GM23338 (cell line): Measurements from ENCODE around the gene CCDC178.

Experiments used
- CREB1 ChIP-seq: fragments of 250-450 bp; sonication (Bioruptor Pico); IDR thresholded peaks from 2 replicates; pipeline ENCODE4 v1.5.0; 2020; ENCODE audit warnings: low read depth, mild to moderate bottlenecking, moderate library complexity
- CTCF ChIP-seq, 2 experiments: fragments of 200-600 bp in 1 of 2; sonication (generic) in 1 of 2; conservative IDR thresholded peaks; 2 replicates each; pipeline versions ENCODE4 v1.5.1 to v1.6.1; 2016 to 2017; ENCODE audit warnings: antibody characterized with exemption in 2 of 2, low read depth in 2 of 2, mild to moderate bottlenecking in 2 of 2, moderate library complexity in 1 of 2
- EZH2 ChIP-seq: fragments of 200-600 bp; sonication (generic); IDR thresholded peaks from one replicate; pipeline ENCODE4 v1.8.0; 2017; ENCODE audit warnings: antibody characterized with exemption, mild to moderate bottlenecking, low read depth; ENCODE audit not compliant: unreplicated experiment
- EZH2phosphoT487 ChIP-seq: fragments of 200-600 bp; sonication (generic); IDR thresholded peaks from one replicate; pipeline ENCODE4 v1.8.1; 2018; ENCODE audit warnings: antibody characterized with exemption; ENCODE audit not compliant: unreplicated experiment
- JUNB ChIP-seq: IDR thresholded peaks from one replicate; pipeline ENCODE4 v1.6.1; 2016; ENCODE audit warnings: antibody characterized with exemption; ENCODE audit not compliant: unreplicated experiment
- NANOG ChIP-seq: IDR thresholded peaks from 2 replicates; pipeline ENCODE4 v1.6.1; 2016; ENCODE audit warnings: antibody characterized with exemption, borderline replicate concordance
- POLR2AphosphoS5 ChIP-seq: IDR thresholded peaks from 2 replicates; pipeline ENCODE4 v1.6.1; 2016; ENCODE audit warnings: antibody characterized with exemption, low read depth
- STAT1 ChIP-seq: IDR thresholded peaks from one replicate; pipeline ENCODE4 v1.6.1; 2016; ENCODE audit warnings: antibody characterized with exemption; ENCODE audit not compliant: unreplicated experiment
- ZNF114 ChIP-seq: fragments of 250-450 bp; sonication (Bioruptor Pico); IDR thresholded peaks from 2 replicates; pipeline ENCODE4 v1.5.0; 2020; ENCODE audit warnings: mild to moderate bottlenecking, moderate library complexity
- TF ChIP-seq, protein P1 (sequence below): IDR thresholded peaks from one replicate; pipeline ENCODE4 v1.6.1; 2018; ENCODE audit warnings: antibody characterized with exemption; ENCODE audit not compliant: unreplicated experiment
- TF ChIP-seq, protein P2 (sequence below): fragments of 250-450 bp; sonication (Bioruptor Pico); IDR thresholded peaks from 2 replicates; pipeline ENCODE4 v1.5.0; 2020; ENCODE audit warnings: mild to moderate bottlenecking, moderate library complexity

DNA sequence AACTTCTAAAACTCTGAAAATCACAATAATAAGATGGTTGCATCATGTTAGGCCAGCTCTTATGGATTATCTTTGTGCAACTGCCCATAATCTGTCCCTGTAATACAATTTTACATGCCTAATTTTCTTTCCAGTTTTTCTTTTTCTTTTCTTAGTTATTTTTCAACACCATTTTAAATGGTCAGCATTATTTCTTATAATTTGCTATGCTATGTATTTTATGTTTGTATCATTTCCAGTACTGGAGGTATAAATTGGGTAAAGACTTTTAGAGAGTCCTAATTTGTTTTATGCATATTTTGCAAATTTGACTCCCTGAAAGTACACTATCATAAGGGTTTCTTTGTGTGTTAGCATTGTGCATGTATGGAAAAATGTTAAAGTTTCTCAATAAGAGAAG, 333.0 kb downstream of the CCDC178 start:
- TF ChIP-seq EZH2 = no peak
- TF ChIP-seq CREB1 (CRISPR knock-in tag) = no peak
- TF ChIP-seq CTCF (conservative IDR thresholded peaks at IDR 0.05; ENCODE audit: low read depth in 2 of 2) = no peak
- TF ChIP-seq, protein P1, sequence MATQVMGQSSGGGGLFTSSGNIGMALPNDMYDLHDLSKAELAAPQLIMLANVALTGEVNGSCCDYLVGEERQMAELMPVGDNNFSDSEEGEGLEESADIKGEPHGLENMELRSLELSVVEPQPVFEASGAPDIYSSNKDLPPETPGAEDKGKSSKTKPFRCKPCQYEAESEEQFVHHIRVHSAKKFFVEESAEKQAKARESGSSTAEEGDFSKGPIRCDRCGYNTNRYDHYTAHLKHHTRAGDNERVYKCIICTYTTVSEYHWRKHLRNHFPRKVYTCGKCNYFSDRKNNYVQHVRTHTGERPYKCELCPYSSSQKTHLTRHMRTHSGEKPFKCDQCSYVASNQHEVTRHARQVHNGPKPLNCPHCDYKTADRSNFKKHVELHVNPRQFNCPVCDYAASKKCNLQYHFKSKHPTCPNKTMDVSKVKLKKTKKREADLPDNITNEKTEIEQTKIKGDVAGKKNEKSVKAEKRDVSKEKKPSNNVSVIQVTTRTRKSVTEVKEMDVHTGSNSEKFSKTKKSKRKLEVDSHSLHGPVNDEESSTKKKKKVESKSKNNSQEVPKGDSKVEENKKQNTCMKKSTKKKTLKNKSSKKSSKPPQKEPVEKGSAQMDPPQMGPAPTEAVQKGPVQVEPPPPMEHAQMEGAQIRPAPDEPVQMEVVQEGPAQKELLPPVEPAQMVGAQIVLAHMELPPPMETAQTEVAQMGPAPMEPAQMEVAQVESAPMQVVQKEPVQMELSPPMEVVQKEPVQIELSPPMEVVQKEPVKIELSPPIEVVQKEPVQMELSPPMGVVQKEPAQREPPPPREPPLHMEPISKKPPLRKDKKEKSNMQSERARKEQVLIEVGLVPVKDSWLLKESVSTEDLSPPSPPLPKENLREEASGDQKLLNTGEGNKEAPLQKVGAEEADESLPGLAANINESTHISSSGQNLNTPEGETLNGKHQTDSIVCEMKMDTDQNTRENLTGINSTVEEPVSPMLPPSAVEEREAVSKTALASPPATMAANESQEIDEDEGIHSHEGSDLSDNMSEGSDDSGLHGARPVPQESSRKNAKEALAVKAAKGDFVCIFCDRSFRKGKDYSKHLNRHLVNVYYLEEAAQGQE = no peak
- TF ChIP-seq POLR2AphosphoS5 = no peak
- no peak for TF ChIP-seq EZH2phosphoT487
- no peak for TF ChIP-seq STAT1
- TF ChIP-seq JUNB = no peak
- TF ChIP-seq, protein P2, sequence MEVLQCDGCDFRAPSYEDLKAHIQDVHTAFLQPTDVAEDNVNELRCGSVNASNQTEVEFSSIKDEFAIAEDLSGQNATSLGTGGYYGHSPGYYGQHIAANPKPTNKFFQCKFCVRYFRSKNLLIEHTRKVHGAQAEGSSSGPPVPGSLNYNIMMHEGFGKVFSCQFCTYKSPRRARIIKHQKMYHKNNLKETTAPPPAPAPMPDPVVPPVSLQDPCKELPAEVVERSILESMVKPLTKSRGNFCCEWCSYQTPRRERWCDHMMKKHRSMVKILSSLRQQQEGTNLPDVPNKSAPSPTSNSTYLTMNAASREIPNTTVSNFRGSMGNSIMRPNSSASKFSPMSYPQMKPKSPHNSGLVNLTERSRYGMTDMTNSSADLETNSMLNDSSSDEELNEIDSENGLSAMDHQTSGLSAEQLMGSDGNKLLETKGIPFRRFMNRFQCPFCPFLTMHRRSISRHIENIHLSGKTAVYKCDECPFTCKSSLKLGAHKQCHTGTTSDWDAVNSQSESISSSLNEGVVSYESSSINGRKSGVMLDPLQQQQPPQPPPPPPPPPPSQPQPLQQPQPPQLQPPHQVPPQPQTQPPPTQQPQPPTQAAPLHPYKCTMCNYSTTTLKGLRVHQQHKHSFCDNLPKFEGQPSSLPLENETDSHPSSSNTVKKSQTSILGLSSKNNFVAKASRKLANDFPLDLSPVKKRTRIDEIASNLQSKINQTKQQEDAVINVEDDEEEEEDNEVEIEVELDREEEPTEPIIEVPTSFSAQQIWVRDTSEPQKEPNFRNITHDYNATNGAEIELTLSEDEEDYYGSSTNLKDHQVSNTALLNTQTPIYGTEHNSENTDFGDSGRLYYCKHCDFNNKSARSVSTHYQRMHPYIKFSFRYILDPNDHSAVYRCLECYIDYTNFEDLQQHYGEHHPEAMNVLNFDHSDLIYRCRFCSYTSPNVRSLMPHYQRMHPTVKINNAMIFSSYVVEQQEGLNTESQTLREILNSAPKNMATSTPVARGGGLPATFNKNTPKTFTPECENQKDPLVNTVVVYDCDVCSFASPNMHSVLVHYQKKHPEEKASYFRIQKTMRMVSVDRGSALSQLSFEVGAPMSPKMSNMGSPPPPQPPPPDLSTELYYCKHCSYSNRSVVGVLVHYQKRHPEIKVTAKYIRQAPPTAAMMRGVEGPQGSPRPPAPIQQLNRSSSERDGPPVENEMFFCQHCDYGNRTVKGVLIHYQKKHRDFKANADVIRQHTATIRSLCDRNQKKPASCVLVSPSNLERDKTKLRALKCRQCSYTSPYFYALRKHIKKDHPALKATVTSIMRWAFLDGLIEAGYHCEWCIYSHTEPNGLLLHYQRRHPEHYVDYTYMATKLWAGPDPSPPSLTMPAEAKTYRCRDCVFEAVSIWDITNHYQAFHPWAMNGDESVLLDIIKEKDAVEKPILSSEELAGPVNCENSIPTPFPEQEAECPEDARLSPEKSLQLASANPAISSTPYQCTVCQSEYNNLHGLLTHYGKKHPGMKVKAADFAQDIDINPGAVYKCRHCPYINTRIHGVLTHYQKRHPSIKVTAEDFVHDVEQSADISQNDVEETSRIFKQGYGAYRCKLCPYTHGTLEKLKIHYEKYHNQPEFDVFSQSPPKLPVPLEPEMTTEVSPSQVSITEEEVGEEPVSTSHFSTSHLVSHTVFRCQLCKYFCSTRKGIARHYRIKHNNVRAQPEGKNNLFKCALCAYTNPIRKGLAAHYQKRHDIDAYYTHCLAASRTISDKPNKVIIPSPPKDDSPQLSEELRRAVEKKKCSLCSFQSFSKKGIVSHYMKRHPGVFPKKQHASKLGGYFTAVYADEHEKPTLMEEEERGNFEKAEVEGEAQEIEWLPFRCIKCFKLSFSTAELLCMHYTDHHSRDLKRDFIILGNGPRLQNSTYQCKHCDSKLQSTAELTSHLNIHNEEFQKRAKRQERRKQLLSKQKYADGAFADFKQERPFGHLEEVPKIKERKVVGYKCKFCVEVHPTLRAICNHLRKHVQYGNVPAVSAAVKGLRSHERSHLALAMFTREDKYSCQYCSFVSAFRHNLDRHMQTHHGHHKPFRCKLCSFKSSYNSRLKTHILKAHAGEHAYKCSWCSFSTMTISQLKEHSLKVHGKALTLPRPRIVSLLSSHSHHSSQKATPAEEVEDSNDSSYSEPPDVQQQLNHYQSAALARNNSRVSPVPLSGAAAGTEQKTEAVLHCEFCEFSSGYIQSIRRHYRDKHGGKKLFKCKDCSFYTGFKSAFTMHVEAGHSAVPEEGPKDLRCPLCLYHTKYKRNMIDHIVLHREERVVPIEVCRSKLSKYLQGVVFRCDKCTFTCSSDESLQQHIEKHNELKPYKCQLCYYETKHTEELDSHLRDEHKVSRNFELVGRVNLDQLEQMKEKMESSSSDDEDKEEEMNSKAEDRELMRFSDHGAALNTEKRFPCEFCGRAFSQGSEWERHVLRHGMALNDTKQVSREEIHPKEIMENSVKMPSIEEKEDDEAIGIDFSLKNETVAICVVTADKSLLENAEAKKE (CRISPR knock-in tag) = no peak
- no peak for TF ChIP-seq ZNF114 (CRISPR knock-in tag)
- TF ChIP-seq NANOG = no peak
